Measurements from ENCODE around the gene NGLY1.

DNA sequence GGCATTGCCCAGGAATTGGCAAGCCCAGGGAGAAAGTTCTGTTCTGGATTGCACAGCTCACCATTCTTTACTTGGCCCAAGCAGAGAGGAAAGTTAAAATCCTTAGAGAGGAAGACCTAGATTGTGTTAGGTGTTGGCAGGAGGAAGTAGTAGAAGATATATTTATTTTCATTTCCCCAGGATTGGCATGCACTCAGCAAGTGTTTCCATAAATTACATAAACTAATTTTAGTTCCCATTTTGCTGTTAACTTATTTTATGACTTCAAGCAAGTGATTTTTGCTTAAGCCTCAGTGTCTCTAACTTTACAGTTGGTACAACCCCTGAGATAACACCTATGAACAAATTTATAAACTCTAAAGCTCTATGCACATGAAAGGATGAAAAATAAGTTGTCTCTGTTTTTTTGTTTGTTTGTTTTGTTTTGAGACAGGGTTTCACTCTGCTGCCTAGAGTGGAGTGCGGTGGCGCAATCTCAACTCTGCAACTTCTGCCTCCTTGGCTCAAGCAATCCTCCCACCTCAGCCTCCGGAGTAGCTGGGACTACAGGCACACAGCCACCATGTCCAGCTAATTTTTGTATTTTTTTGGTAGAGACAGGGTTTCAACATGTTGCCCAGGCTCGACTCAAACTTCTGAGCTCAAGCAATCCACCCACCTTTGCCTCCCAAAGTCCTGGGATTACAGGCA is 87.4 kb downstream of the NGLY1 start:
- TF ChIP-seq EZH2phosphoT487 (IDR thresholded peaks at IDR 0.05; ENCODE audit: borderline replicate concordance, low read length) (no peak), CTCF (conservative IDR thresholded peaks at IDR 0.05; ENCODE audit: low read depth, low read length) (no peak), EZH2 (IDR thresholded peaks at IDR 0.05; ENCODE audit: low read length, unreplicated experiment) (no peak)

All from PC-3 (cell line).